Stimulated activated CD8-positive, alpha-beta memory T cell treated with anti-CD3 and anti-CD28 coated beads, Interleukin-12 subunit alpha, Interleukin-12 subunit beta, amount 100 ng/mL, for 4 hours (primary cell): ENCODE data around the gene SELL.
"Not testable (repeated sequence)": the region's sequence is repeated elsewhere in the genome, so short reads cannot be mapped to it uniquely, and the experiment has no call there.

Experiments used
- DNase-seq: peaks from one replicate; pipeline ENCODE4 v3.0.0-alpha.2; 2020; ENCODE audit warnings: low read depth

The SELL gene

DNA sequence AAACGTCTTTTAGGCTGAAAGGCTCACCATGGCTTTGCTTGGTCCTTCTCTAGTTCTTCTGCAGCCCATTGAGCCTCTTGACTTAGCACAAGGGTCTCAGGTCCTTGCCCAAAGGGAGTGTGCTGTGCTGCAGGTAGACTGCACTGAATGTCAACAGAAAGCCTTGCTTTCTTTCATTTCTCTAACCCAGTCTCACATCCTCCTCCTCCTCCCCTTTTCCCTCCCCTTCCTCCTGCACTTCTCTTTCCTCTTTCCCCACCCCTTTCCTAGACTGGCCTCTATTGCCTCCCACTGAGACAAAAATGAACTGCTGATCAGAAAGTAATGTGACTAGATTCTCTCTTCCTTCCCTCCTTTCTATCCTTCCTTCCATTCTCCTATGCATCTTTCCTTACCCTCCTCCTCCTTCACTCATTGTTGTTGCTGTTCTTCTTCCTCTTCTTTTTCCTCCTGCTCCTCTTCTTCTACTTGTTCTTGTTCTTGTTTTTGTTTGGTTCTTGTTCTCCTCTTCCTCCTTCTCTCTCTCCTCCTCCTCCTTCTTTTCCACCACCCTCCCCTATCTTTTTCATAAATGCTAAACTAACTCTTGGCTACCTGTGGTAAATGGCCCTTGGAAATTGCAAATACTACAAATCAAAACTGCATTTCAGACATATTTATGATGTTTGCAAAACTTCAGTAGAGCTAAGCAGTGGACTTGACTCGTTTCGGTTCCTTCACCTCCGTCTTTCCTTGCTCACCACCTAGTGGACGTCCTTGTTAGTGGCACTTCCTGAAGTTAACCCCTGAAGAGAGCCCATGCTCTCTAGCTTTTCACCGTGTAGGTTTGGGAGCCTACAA lies at the start of gene SELL:
TSS of gene SELL (minus strand) at position 152 of the 840 bp plus-strand sequence. CDS start at position 30, 122 bp downstream.
- DNase-seq, result peak; percentile 37

GRCh38 chr1:169759038-169759437 lies 47.6 kb upstream of the SELL start:
- no peak for DNase-seq

DNA sequence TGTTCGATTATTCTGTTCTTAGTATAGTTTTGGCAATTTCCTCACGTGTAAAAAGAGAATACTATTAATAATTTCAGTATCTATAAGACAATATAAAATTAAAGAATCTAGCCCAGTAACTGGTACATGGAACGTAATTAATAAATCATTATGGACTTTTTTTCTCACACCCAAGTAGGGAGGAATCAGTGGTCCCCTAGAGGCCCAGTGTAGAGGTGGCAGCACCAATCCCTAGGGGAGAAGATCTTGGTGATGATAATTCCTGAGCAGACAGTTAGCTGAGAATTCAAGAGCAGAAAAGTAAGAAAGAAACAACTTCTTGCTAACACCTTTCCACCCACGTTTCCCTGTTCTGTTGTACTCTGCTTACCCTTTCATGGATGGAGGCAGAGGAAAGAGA lies 42.1 kb upstream of the SELL start:
- DNase-seq, result no peak

DNA sequence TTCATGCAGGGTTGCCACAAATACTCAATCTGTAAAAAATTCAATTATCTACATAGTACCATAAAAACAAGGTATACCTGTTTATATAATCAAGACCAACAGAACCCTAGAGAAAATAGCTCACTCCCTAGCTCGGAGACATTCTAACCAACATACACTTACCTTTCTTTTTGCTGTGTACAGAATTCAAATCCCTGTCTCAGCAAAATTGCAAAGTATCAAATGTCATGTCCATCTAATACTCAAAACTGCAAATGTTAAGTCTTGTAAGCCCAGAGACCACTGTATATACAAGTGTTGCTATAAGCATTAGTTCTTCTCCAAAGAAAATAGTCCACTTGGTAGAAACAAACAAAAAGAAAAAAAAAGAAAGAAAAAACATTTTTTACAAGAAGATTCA lies 38.6 kb upstream of the SELL start:
- no peak for DNase-seq

DNA sequence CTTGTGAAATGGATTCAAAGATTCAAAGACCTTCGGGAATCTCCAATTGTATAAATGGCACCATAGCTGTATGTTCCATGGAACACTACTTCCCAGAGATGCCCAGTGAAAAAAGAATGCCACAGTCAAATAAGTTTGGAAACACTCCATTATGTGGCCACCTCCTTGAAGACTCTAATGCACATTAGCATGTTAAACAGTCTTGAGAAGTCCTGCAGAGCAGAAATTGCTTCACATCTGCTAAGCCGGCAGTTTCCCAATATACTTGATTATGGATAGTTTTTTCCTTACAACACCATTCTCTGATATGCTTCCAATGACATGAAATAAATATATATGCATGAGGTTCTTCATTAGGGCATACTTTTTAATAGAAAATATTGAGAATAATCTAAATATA lies 35.1 kb upstream of the SELL start:
- no peak for DNase-seq

DNA sequence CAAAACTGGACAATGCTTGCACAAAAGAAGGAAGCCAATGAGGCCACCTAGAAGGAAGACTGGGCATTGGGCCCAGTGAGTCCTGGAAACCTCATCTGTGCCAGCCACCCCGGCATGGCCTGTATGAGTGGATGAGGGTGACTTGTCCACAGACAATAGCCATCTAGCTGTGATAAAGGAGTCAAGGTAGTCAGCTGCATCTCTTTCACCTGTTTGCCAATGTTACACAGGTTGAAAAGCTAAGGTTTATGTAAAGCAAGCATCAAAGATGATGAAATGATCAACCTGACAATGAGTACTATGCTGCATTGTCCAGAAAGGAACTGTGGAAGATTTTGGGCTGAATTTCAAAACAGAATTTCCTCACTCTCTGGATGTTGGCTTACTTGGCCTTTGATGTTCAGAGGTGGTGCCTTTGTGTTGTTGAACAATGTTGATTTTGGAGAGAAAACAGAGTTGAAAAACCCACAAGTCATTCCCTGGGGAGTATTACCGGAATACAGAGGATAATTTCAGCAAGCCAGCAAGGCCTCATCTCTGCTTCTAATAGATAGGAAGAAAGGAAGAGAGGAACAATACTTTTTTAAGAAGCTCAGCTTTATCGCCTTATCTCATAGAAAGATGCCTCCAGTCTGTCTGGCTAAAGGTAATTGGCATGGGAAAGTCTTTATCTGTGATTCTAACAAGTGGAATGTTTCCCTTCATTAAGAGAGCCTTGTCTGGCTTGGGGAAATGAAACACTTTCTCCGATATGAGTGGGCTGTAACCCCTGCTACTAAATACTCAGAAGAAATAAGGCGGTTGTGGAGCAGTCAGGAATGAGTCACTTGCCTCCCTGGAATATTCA lies 33.8 kb upstream of the SELL start:
- DNase-seq, result no peak

GRCh38 chr1:169741666-169742394 lies 30.4 kb upstream of the SELL start:
- no peak for DNase-seq

DNA sequence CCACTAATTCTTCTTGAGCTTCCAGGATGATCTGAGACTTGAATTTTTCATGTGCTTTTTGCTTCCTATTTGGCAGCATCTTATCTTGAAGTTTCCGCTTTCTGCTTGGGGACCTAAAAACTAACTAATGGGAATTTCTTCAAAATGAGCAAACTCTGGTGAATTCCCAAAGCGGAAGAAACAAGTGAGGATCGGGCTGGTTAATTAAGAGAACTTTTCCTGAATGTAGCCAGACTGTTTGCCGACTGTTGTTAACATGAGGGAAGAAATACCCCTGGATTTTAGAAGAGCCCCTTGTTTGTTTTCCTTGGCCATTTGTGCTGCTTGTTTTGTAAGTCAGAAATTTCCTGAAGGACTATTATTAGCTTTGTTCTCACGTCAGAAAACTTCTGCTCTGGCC lies 28.6 kb upstream of the SELL start:
- no peak for DNase-seq

DNA sequence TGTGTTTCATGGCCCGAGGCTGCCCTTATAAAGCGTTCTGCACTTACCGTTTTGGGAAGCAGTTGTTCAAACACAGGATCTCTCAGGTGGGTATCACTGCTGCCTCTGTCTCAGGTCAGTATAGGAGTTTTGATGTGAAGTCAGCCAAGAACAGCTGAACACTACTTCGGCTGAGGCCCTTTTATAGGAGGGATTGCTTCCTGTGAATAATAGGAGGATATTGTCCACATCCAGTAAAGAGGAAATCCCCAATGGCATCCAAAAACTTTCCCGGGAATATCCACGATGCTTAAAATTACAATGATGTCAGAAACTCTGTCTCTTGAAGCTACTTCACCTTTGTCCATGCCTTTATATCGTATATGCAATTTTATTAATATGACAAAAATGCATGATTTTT lies 22.5 kb upstream of the SELL start, which contains the start of gene SELE:
TSS of gene SELE (minus strand) at position 156 of the 400 bp plus-strand sequence. CDS start 467 bp downstream, outside the sequence.
- no peak for DNase-seq

GRCh38 chr1:169731446-169731845 lies 20.0 kb upstream of the SELL start:
- no peak for DNase-seq

GRCh38 chr1:169729991-169730390 lies 18.6 kb upstream of the SELL start:
- no peak for DNase-seq

- DNase-seq, result no peak
Measured at GRCh38 chr1:169727307-169727706, 15.9 kb upstream of the SELL start.

- no peak for DNase-seq
Measured at GRCh38 chr1:169726851-169727250, 15.4 kb upstream of the SELL start.

- DNase-seq, result no peak
Measured at GRCh38 chr1:169725930-169726329, 14.5 kb upstream of the SELL start.

DNA sequence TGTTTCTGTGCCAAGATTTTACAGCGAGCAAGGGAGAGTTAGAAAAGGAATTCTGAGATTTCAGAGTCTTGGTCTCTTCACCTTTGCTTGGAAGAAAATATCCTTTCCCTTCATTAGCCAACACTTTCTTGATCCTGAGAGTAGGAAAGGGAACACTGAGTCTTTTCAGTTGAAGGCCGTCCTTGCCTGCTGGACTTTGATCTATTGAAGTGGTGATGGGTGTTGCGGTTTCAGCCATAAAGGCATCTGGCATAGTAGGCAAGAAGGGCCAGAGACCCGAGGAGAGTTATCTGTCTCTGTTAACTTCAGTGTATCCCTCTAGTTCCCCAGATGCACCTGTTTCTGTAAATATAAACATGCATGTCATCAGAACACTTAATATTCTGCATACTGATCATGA lies 12.7 kb upstream of the SELL start:
- DNase-seq, result no peak

DNA sequence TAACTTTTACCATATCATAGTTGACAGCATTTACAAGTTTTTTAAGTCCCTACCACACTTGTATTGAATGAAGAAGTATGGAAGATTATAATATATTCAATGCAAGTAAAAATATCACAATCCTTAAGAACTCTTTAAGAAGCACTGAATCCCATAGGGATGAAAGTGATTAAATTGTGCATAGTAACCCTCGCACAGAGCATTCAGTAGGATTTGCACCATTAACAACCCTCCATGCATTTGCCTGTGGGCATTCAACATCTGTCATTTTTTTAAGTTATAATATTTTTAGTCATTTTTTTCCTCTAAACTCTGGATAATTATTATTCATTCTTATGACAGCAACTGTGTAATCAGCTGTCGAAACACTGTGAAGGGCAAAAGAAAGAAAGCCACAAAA lies 12.3 kb upstream of the SELL start:
- no peak for DNase-seq

- no peak for DNase-seq
Measured at GRCh38 chr1:169722779-169723178, 11.4 kb upstream of the SELL start.

DNA sequence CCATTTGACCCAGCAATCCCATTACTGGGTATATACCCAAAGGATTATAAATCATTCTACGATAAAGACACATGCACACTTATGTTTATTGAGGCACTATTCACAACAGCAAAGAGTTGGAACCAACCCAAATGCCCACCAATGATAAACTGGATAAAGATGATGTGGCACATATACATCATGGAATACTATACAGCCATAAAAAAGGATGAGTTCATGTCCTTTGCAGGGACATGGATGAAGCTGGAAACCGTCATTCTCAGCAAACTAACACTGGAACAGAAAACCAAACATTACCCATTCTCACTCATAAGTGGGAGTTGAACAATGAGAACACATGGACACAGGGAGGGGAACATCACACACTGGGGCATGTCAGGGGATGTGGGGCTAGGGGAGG lies 3.7 kb upstream of the SELL start:
- not testable (repeated sequence) for DNase-seq

GRCh38 chr1:169713090-169713489 lies 1.7 kb upstream of the SELL start:
- DNase-seq, result not testable (repeated sequence)

DNA sequence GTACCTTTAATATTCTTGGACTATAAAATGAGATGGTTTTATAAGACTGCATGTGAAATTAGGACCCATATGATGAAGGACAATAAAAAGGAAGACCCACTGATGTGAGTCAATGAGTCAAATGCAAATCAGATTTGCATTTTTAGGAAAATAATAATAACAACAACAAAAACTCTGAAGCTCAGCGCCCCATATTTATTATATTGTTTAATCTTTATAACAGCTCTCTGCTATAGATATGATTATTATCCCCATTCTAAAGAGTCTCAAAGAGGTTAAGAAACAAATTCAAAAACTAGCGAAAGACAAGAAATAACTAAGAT lies 850 bp upstream of the SELL start:
- no peak for DNase-seq

GRCh38 chr1:169708647-169709046 lies 2.8 kb downstream of the SELL start:
- DNase-seq, result no peak

DNA sequence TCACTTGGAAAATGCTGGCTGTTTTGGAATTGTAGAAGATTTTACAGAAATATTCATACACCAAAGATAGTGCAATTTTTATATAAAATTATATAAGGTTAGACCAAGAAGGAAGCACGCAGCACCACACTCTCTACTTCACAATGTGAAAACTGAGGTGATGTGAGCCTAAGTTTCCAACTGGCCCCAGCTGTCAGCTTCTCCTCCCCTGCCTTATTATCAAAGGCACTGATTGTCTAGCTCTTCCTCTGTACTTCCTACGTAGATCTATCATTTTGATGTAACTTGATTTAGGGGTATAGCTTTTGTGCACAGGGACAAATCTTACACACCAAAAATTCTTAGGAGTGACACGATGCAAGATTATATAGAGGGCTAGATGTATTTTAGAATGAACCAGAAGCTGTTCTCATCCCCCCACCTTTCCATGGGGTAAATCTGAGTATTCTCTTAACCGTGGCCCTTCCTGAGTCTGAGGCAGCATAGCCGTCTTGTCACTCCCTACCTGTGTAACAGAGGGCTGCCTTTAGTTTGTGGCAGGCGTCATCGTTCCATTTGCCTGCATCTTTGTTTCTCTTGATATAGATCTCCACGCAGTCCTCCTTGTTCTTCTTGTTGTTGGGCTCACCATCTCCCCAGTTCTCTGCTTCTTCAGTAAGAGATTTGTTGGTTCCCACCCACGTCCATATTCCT lies 3.4 kb downstream of the SELL start:
- DNase-seq, result no peak
